Measurements from ENCODE around the gene NFS1.

DNA sequence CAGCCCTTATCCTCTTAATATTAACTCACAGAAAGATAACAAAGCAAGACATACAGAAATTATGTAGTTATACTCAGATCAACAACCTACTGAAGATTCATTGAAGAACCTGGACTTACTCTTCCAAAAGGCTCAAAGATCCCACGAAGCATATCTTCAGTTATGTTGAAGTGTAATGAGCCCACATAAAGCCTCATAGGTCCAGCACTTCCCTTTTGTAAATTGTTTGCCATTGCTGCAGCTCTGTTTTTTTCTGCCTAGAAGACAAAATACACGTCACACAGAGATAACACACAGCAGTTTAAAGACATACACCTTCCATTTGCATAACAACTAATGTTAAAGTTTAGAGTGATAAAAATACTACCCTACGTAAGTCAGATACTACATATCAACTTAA lies 22.5 kb upstream of the NFS1 start:
- TF ChIP-seq, protein P1, sequence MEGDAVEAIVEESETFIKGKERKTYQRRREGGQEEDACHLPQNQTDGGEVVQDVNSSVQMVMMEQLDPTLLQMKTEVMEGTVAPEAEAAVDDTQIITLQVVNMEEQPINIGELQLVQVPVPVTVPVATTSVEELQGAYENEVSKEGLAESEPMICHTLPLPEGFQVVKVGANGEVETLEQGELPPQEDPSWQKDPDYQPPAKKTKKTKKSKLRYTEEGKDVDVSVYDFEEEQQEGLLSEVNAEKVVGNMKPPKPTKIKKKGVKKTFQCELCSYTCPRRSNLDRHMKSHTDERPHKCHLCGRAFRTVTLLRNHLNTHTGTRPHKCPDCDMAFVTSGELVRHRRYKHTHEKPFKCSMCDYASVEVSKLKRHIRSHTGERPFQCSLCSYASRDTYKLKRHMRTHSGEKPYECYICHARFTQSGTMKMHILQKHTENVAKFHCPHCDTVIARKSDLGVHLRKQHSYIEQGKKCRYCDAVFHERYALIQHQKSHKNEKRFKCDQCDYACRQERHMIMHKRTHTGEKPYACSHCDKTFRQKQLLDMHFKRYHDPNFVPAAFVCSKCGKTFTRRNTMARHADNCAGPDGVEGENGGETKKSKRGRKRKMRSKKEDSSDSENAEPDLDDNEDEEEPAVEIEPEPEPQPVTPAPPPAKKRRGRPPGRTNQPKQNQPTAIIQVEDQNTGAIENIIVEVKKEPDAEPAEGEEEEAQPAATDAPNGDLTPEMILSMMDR (IDR thresholded peaks at IDR 0.05; ENCODE audit: low read depth, low read length, missing input control), result no peak
- TF ChIP-seq RAD21 (IDR thresholded peaks at IDR 0.05), result no peak

Measured in liver (tissue), 3 donors.